Neural cell (in vitro differentiated cells): Measurements from ENCODE around the gene NNT. TPM values are rescaled to one million over a fixed set of nuclear protein-coding genes. Genes with fewer than 3 reads are reported as not detected.

Experiments used
- H2AFZ ChIP-seq: fragments of 200-600, 300-800 bp; sonication (generic), shearing (Covaris generic); 2 replicates; pipeline ENCODE4 v1.6.0; 2014; ENCODE audit warnings: low read depth, mild to moderate bottlenecking, antibody characterized with exemption, low read length, moderate library complexity
- H3F3A ChIP-seq: fragments of 200-600 bp; shearing (Covaris generic); 2 replicates; pipeline ENCODE4 v1.6.1; 2016; ENCODE audit warnings: mild to moderate bottlenecking, moderate library complexity, mixed read lengths, antibody characterized with exemption, low read length; ENCODE audit not compliant: insufficient read depth, poor library complexity, severe bottlenecking
- H3K27ac ChIP-seq: fragments of 200-600, 300-800 bp; sonication (generic), shearing (Covaris generic); 2 replicates; pipeline ENCODE4 v1.5.1; 2014; ENCODE audit warnings: mild to moderate bottlenecking, low read length, moderate library complexity
- H3K27me3 ChIP-seq: fragments of 300-800, 200-600 bp; sonication (generic), shearing (Covaris generic); 2 replicates; pipeline ENCODE4 v1.6.0; 2014; ENCODE audit warnings: mild to moderate bottlenecking, low read depth, low read length, moderate library complexity; ENCODE audit not compliant: insufficient read depth
- H3K36me3 ChIP-seq: fragments of 300-800, 200-600 bp; sonication (generic), shearing (Covaris generic); 2 replicates; pipeline ENCODE4 v1.5.1; 2014; ENCODE audit warnings: mild to moderate bottlenecking, antibody characterized with exemption, low read length, moderate library complexity; ENCODE audit not compliant: insufficient read depth
- H3K4me2 ChIP-seq: fragments of 300-800, 200-600 bp; sonication (generic), shearing (Covaris generic); 2 replicates; pipeline ENCODE4 v1.6.0; 2014; ENCODE audit warnings: mild to moderate bottlenecking, low read length
- H3K4me3 ChIP-seq: fragments of 300-800, 200-600 bp; sonication (generic), shearing (Covaris generic); 2 replicates; pipeline ENCODE4 v1.5.1; 2014; ENCODE audit warnings: mild to moderate bottlenecking, low read length, moderate library complexity
- H3K79me2 ChIP-seq: fragments of 200-600 bp; shearing (Covaris generic); replicated peaks from 2 replicates; pipeline ENCODE4 v1.6.0; 2014; ENCODE audit warnings: mild to moderate bottlenecking, low read length, moderate library complexity; ENCODE audit not compliant: insufficient read depth
- H3K9ac ChIP-seq: fragments of 300-800, 200-600 bp; sonication (generic), shearing (Covaris generic); 2 replicates; pipeline ENCODE4 v1.6.1; 2016; ENCODE audit warnings: mild to moderate bottlenecking, low read length, mixed read lengths
- H3K9me2 ChIP-seq: fragments of 200-600 bp; shearing (Covaris generic); 2 replicates; pipeline ENCODE4 v1.6.1; 2016; ENCODE audit warnings: mild to moderate bottlenecking, low read length, mixed read lengths; ENCODE audit not compliant: insufficient read depth
- H3K9me3 ChIP-seq: fragments of 200-600, 300-800 bp; sonication (generic), shearing (Covaris generic); 2 replicates; pipeline ENCODE4 v1.6.1; 2016; ENCODE audit warnings: mild to moderate bottlenecking, mixed run types, low read length, moderate library complexity, mixed read lengths
- H4K20me1 ChIP-seq: fragments of 200-600 bp; shearing (Covaris generic); 2 replicates; pipeline ENCODE4 v1.6.1; 2016; ENCODE audit warnings: mild to moderate bottlenecking, mixed run types; ENCODE audit not compliant: insufficient read depth
- EP300 ChIP-seq: fragments of 450-650 bp; conservative IDR thresholded peaks from 2 replicates; pipeline ENCODE4 v1.6.1; 2014; ENCODE audit warnings: antibody characterized with exemption, mild to moderate bottlenecking, moderate library complexity; ENCODE audit not compliant: poor library complexity, severe bottlenecking
- EZH2 ChIP-seq: fragments of 200-600, 300-800 bp; shearing (Covaris generic), sonication (generic); IDR thresholded peaks from 2 replicates; pipeline ENCODE4 v1.6.1; 2014; ENCODE audit warnings: antibody characterized with exemption, low read length, borderline replicate concordance, mild to moderate bottlenecking; ENCODE audit not compliant: insufficient read depth, poor library complexity, severe bottlenecking
- MXI1 ChIP-seq: fragments of 450-650 bp; conservative IDR thresholded peaks from 2 replicates; pipeline ENCODE4 v1.6.1; 2014; ENCODE audit warnings: antibody characterized with exemption, mild to moderate bottlenecking; ENCODE audit not compliant: poor library complexity, severe bottlenecking
- POLR2AphosphoS5 ChIP-seq: IDR thresholded peaks from 2 replicates; pipeline ENCODE4 v1.6.1; 2012
- RAD21 ChIP-seq: fragments of 450-650 bp; conservative IDR thresholded peaks from 2 replicates; pipeline ENCODE4 v1.6.1; 2014; ENCODE audit warnings: antibody characterized with exemption, mild to moderate bottlenecking, moderate library complexity
- SMC3 ChIP-seq: fragments of 450-650 bp; conservative IDR thresholded peaks from 2 replicates; pipeline ENCODE4 v1.6.1; 2014; ENCODE audit warnings: antibody characterized with exemption, mild to moderate bottlenecking, moderate library complexity; ENCODE audit not compliant: poor library complexity
- TAF1 ChIP-seq: IDR thresholded peaks from 2 replicates; pipeline ENCODE4 v1.6.1; 2012; ENCODE audit warnings: low read depth
- polyA plus RNA-seq: library from polyadenylated mRNA; depleted of rRNA; stranded (reverse); fragments of >200 nt; gene quantifications from 2 replicates; pipeline ENCODE4 v1.2.3, GENCODE V29; 2014
- TF ChIP-seq, protein P1 (sequence below): IDR thresholded peaks from 2 replicates; pipeline ENCODE4 v1.6.1; 2012; ENCODE audit warnings: borderline replicate concordance
- TF ChIP-seq, protein P2 (sequence below): fragments of 450-650 bp; IDR thresholded peaks from 2 replicates; pipeline ENCODE4 v1.5.1; 2014; ENCODE audit warnings: antibody characterized with exemption, mild to moderate bottlenecking, moderate library complexity; ENCODE audit not compliant: poor library complexity, severe bottlenecking

NNT gene
- polyA plus RNA-seq, 1 donor from 2014 or later, result 120 TPM

DNA sequence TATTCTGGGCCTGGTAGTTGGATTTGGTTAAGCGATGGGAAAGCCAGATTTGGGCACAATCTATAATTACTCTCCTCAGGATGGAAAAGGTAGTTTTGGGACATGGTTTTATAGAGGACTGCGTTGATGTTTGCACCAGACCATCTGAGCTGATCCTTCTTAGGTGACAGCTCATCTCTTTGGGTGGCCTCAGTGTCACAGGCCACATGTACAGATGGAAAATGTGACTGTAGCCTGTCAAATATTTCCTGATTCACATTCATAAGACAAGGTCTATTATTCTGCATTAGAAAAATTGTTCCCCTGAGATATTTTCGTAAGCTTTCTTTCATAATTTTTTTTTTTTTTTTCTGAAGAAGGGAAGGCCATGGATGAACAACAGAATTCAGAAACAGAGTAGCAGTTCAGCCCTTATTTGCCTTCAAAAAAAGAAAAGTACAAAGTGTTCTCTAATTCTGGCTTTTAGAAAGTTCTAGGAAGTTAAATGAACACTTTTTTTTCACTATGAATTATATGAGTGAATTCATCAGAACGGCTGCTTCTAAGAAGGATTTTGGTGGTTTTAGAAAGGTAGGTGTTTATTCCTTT is 81.0 kb downstream of the NNT start:
- TF ChIP-seq EP300 (no peak), MXI1 (no peak), RAD21 (no peak), EZH2 (no peak), TAF1 (no peak), SMC3 (no peak), POLR2AphosphoS5 (no peak)
- TF ChIP-seq, protein P1, sequence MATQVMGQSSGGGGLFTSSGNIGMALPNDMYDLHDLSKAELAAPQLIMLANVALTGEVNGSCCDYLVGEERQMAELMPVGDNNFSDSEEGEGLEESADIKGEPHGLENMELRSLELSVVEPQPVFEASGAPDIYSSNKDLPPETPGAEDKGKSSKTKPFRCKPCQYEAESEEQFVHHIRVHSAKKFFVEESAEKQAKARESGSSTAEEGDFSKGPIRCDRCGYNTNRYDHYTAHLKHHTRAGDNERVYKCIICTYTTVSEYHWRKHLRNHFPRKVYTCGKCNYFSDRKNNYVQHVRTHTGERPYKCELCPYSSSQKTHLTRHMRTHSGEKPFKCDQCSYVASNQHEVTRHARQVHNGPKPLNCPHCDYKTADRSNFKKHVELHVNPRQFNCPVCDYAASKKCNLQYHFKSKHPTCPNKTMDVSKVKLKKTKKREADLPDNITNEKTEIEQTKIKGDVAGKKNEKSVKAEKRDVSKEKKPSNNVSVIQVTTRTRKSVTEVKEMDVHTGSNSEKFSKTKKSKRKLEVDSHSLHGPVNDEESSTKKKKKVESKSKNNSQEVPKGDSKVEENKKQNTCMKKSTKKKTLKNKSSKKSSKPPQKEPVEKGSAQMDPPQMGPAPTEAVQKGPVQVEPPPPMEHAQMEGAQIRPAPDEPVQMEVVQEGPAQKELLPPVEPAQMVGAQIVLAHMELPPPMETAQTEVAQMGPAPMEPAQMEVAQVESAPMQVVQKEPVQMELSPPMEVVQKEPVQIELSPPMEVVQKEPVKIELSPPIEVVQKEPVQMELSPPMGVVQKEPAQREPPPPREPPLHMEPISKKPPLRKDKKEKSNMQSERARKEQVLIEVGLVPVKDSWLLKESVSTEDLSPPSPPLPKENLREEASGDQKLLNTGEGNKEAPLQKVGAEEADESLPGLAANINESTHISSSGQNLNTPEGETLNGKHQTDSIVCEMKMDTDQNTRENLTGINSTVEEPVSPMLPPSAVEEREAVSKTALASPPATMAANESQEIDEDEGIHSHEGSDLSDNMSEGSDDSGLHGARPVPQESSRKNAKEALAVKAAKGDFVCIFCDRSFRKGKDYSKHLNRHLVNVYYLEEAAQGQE, result no peak
- TF ChIP-seq, protein P2, sequence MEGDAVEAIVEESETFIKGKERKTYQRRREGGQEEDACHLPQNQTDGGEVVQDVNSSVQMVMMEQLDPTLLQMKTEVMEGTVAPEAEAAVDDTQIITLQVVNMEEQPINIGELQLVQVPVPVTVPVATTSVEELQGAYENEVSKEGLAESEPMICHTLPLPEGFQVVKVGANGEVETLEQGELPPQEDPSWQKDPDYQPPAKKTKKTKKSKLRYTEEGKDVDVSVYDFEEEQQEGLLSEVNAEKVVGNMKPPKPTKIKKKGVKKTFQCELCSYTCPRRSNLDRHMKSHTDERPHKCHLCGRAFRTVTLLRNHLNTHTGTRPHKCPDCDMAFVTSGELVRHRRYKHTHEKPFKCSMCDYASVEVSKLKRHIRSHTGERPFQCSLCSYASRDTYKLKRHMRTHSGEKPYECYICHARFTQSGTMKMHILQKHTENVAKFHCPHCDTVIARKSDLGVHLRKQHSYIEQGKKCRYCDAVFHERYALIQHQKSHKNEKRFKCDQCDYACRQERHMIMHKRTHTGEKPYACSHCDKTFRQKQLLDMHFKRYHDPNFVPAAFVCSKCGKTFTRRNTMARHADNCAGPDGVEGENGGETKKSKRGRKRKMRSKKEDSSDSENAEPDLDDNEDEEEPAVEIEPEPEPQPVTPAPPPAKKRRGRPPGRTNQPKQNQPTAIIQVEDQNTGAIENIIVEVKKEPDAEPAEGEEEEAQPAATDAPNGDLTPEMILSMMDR, result no peak
- no peaks in the 10 kb centered on the region for H3K36me3 ChIP-seq
- no peaks in the 10 kb centered on the region for H3K9me2 ChIP-seq
- H3K79me2 ChIP-seq, result no peaks in the 10 kb centered on the region
- no peak overlapping the region for H3K4me3 ChIP-seq
- no peaks in the 10 kb centered on the region for H3K27me3 ChIP-seq
- H3K9ac ChIP-seq, result no peak overlapping the region
- no peaks in the 10 kb centered on the region for H3K9me3 ChIP-seq
- H3F3A ChIP-seq, result no peaks in the 10 kb centered on the region
- H3K4me2 ChIP-seq, result no peak overlapping the region
- H2AFZ ChIP-seq, result no peak overlapping the region
- no peaks in the 10 kb centered on the region for H4K20me1 ChIP-seq
- no peak overlapping the region for H3K27ac ChIP-seq

DNA sequence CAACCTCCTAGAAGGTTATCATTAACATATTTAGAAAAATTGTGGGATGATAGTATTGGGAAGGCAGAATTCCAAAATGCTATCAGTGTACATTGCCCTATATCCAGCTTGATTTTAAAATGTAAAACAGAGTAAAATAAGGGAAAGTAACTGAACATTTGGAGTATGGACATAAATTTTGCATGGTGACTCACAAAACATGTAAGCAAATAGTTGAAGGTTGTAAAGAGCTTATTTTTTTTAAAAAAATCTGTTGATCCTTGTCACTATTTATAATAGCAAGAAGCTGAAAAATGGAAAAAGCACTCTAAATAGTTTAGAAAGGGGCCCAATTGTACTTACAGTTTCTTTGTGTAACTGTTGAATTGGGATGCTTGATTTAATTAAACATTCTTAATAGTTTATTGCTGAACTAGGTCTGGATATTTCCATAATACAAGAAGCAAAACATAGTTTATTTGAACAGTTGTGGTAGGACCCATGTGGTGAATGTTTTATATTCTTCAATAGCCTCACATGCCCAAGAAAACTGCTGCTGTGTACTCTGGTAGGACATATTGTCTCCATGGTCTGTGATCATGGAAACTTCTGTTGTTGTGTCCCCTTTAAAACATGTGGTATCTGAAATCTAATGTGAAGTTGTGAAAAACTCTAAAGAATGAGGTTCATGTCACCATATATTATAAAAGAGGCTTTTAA is 82.4 kb downstream of the NNT start:
- TF ChIP-seq, protein P2, result no peak
- TF ChIP-seq EP300, result no peak
- no peak for TF ChIP-seq TAF1
- TF ChIP-seq, protein P1, result no peak
- TF ChIP-seq EZH2, result no peak
- no peak for TF ChIP-seq MXI1
- no peak for TF ChIP-seq POLR2AphosphoS5
- TF ChIP-seq RAD21, result no peak
- no peak for TF ChIP-seq SMC3
- H3K36me3 ChIP-seq, result no peaks in the 10 kb centered on the region
- H3K79me2 ChIP-seq, result no peaks in the 10 kb centered on the region
- no peaks in the 10 kb centered on the region for H3K9me3 ChIP-seq
- no peaks in the 10 kb centered on the region for H4K20me1 ChIP-seq
- no peak overlapping the region for H3K9ac ChIP-seq
- no peak overlapping the region for H2AFZ ChIP-seq
- H3K4me3 ChIP-seq, result no peak overlapping the region
- H3K4me2 ChIP-seq, result no peak overlapping the region
- no peaks in the 10 kb centered on the region for H3F3A ChIP-seq
- H3K27ac ChIP-seq, result no peak overlapping the region
- no peaks in the 10 kb centered on the region for H3K9me2 ChIP-seq
- no peaks in the 10 kb centered on the region for H3K27me3 ChIP-seq
